HG03025 (cell line): Measurements from ENCODE around the gene RAB11FIP3.

Experiments used
- ATAC-seq: cut with Tn5 transposase; IDR thresholded peaks from one replicate; pipeline ENCODE4 v1.9.1; 2021; ENCODE audit warnings: mild to moderate bottlenecking, moderate library complexity; ENCODE audit not compliant: unreplicated experiment, low FRiP score

The RAB11FIP3 gene

DNA sequence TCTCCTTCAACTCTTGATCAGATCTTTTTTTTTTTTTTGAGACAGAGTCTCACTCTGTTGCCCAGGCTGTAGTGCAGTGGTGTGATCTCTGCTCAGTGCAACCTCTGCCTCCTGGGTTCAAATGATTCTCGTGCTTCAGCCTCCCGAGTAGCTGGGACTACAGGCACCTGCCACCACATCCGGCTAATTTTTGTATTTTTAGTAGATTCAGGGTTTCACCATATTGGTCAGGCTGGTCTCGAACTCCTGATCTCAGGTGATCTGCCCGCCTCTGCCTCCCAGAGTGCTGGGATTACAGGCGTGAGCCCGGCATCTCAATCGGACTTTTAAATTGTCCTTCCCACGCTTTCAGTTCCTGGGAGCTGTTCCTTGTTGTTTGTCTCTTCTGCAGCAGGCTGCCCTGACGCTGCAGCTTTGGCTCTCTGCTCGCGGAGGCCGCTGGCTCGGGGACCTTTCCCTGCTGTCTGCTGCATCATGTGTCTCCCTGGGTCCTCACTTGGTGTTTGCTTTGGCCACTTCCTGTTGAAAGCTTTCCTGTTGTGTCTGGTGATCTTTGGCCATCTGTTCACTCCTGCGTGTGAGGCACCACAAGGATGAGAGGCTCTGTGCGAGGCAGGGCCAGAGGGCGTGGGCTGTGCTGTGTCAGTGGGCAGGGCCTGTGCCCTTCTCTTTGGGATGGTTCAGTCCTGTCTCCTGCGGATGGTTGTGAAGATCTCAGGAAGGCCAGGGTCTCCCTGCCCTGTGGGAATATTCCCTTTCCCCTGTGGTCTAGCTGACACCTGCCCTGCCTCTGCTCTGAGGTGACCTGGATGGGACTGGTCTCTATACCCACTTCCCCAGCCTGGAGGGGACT lies 83.7 kb downstream of the RAB11FIP3 start:
- no peak for ATAC-seq

DNA sequence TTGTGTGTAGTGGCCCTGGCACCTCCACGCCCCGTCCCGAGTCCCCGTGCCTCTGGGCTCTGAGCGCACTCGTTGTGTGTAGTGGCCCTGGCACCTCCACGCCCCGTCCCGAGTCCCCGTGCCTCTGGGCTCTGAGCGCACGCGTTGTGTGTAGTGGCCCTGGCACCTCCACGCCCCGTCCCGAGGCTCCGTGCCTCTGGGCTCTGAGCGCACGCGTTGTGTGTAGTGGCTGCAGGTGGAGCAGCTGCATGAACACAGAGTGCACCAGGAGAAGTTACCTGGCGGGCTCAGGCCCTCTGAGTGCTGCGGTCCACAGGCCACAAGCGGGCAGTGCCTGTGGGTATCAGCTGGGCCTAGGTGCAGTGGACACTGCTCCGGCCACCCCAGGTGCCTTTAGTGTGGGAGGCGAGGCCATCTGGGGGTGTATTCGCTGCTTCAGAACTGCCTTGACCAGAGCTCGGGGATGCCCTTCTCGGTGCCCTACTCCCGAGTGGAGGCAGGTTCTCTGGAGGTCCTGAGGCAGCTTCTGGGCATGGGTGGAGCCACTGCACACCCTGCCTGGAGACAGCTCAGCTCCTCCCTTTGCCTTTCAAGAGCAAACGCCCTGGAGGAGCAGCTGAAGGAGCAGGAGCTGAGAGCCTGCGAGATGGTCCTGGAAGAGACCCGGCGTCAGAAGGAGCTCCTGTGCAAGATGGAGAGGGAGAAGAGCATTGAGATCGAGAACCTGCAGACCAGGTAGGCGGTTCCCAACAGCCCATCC lies 84.8 kb downstream of the RAB11FIP3 start:
- ATAC-seq, result no peak

DNA sequence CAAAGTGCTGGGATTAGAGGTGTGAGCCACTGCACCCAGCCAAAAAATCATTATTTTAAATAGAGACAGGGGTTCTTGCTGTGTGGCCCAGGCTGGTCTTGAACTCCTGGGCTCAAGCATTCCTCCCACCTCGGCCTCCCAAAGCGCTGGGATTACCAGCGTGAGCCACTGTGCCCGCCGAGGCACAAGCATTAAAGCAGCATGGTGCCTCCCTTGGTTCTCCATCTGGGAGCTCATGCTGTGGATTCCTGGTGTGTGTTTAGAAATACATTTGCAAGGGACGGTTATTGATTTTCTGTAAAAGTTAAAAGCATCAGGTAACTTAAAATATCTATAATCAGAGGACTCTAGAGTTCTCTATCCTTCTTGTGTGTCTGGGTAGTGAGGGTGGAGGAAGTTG lies 87.4 kb downstream of the RAB11FIP3 start:
- no peak for ATAC-seq

DNA sequence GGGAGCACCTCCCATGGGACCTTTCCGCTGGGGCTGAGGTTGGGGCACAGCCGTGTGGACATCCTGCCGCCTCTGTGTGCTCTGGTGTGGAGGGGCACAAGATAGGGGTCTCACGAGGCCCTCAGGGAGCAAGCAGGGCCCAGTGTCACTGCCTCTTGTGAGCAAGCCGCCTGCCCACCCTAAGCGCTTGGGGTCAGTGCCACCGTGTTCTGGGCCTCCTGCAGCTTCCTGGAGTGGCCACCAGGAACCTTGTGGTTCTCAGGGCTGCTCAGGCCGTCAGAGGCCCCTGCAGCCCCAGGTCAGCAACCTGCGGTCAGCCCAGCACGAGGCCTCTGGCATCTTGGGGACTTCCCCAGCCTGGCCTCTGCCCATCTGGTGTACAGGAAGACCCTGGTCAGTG lies 88.5 kb downstream of the RAB11FIP3 start:
- ATAC-seq, result no peak

DNA sequence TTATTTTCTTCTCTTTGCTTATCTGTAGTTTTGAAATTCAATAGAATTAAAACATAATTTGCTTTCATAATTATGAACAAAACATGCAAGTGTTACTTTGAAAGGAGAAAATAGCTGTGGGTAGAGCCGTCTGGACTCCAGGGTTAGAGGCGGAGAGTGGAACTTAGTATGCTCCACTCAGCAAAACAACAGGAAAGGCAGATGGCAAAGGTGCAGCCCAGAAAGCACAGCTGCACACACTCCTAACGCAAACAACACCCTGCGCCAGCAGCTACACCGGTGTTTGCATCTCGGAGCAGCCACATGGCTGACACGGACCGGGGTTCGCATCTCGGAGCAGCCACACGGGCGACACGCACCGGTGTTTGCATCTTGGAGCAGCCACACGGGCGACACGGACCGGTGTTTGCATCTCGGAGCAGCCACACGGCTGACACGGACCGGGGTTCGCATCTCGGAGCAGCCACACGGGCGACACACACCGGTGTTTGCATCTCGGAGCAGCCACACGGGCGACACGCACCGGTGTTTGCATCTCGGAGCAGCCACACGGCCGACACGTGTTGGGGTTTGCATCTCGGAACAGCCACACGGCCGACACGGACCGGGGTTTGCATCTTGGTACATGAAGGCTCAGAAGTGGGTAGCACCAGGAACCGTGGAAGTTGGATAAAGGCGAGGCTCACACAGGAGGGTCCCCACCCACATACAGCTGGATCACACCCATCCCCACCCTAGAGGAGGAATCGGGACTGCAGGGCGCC lies 89.9 kb downstream of the RAB11FIP3 start:
- no peak for ATAC-seq

DNA sequence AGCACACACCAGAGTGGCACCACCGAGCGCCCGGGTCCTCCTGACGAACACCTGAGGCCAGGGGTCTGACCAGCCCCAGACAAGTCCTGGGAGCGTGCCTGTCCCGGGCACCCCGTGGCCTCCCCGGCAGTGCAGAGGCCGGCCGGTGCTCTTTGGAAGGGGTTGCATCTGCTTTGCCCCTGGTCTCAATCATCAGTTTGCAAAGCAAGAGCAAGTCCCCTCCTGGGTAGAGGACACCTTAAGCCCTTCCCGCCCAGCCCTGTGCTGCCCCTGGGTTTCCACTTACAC lies 90.4 kb downstream of the RAB11FIP3 start:
- no peak for ATAC-seq

DNA sequence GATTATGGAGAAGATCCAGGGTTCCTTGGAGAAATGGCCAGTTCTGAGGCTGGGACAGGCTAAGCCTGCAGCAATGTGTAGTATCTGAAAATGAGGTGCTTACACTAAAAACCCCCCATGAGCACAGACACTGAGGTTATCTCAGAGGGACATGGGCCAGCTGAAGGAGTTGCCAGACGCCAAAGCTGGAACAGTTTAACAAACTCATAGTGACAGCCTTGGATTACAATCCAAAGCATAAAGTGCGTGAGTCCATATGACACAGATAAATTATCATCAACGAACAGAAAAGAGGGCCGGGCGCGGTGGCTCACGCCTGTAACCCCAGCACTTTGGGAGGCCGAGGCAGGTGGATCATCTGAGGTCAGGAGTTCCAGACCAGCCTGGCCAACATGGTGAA lies 90.9 kb downstream of the RAB11FIP3 start:
- ATAC-seq, result no peak

DNA sequence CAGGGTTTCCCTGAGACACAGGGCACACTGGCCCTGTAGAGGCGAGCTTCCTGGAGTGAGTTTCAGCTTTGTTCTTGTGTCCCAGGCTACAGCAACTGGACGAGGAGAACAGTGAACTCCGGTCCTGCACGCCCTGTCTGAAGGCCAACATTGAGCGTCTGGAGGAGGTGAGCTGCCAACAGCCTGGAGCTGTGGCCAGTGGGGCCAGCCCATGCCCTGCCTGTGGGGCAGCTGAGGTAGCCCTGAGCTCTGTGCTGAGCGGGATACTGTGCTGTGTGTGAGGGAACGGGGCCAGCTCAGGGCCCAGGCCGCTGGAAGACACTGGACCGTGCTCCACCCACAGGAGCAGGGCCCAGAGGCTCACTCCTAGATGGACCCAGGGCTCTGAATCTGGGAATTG lies 93.4 kb downstream of the RAB11FIP3 start:
- no peak for ATAC-seq

DNA sequence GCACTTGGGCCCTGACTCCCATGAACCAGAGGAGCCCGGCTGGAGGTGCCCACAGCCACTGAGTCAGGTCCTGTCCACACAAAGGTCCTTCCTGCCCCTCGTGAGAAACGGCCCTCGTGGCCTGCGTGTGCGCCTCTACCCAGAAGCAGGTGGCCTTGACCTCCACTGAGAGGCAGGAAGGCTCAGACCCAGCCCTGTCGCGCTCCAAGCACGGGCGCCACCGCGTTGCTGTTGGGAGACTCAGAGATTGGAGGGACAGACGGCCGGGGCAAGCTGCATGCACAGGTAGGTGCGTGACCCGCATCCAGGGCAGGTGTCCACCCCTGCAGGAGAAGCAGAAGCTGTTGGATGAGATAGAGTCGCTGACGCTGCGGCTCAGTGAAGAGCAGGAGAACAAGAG lies 94.0 kb downstream of the RAB11FIP3 start:
- no peak for ATAC-seq

DNA sequence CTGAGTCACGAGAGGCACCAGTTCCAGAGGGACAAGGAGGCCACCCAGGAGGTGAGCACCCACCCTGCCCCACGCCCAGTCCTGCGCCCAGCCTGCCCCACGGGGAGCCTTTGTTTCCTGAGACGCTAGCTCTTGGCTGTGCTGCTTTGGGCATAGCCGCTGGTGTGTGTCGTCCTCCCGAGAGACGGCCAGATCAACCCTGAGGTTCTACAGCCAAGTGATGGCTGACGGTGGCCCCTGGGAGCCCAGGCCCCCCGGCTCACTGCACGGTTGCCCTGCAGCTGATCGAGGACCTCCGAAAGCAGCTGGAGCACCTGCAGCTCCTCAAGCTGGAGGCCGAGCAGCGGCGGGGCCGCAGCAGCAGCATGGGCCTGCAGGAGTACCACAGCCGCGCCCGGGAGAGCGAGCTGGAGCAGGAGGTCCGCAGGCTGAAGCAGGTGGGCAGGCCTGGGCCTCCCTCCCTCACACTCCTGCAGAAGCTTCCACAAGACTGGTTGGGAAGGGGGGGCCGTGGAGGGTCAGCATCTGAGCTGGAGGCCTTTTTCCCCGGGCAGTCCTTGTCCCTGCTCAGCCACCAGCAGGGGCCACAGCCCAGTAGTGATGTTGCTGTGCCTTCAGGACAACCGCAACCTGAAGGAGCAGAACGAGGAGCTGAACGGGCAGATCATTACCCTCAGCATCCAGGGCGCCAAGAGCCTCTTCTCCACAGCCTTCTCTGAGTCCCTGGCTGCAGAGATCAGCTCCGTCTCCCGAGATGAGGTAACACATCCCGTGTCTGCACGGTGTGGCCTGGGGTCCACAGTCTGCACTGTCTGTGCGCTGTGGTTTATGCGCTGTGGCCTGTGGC lies 94.6 kb downstream of the RAB11FIP3 start:
- ATAC-seq, result no peak

DNA sequence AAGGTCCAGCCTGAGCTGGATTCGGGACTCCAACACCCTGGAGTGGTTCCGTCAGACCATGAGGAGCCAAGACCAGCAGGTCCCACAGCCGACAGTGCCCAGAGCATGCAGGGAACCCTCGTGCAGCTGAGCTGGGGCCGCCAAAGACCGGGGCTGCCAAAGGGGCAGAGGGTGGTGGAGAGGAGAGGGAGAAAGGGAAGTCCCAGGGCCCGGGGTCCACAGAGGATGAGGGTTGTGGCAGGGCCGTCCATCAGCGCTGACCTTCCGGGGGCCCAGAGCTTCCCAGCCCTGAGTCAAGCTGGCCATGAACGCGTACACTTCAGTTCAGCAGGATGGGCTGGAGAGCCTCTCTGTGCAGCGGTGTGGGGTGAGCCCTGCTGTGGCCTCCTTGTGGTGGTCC lies 95.4 kb downstream of the RAB11FIP3 start:
- ATAC-seq, result no peak

DNA sequence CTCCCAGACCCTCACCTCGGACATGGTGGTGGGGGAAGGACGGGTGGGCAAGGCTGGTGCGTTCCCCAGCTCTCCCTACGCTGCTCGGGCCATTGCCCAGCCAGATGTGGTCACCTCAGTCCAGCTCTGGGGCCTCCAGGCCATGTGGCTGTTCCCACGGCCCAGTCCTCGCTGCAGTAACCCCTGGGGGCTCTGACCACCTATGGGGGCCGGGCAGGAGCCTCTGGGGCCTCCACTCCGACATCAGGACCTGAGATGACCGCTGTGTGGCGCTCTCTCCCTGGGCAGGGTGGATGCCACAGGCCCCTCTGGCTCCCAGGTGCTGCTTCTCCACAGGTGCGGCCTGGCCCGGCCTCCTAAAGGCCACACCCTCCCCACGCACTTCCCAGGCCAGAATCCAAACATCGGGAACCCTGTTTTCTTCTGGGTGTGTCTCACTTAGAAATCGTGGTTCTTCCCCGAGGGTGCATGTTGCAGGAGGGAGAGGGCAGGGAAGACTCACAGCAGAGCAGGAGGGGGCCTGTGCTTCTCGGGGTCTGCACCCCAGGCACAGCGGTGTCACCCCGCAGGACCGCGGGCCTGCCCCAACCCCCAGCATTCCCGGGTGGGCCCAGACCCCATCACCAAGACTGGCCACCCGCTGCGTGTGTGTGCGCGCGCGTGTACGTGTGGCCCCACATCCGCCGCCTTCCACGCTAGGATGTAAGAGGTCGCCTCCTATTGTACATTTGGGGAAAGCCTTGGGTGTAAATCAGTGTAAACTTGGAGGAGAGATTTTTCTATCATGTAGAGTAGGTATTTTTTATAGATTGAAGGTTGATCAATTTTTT lies 96.1 kb downstream of the RAB11FIP3 start:
- ATAC-seq, result no peak

DNA sequence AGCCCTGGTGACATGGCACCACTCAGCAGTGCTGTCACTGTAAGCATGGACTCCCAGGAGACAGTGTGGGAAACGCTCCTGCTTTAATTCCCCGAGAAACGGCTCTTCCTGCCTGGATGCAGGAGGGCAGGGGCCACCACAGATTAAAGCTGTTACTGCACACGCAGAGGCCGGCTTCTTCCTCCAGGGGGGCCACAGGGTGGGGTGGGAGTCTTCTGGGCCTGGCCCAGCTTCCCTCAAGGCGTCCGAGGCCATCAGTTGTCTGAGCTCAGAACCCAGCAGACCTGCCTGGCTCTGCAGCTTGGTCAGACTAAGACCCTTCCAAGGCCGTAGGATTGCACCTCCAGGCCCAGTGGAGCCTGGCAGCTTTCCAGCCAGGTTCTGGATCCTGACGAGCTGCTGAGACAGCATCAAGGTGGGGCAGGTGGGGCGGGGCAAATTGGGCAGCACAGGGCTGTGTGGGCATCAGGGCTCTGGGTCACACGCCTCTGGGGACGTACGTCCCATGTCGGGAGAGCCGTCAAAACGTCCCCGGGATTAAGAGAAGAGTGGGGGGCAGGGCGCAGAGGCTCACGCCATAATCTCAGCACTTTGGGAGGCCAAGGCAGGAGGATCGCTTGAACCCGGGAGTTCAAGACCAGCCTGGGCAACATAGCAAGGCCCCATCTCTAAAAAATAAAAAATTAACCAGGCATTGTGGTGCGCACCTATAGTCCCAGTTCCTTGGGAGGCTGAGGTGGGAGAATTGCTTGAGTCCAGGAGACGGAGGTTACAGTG lies 97.1 kb downstream of the RAB11FIP3 start:
- no peak for ATAC-seq

DNA sequence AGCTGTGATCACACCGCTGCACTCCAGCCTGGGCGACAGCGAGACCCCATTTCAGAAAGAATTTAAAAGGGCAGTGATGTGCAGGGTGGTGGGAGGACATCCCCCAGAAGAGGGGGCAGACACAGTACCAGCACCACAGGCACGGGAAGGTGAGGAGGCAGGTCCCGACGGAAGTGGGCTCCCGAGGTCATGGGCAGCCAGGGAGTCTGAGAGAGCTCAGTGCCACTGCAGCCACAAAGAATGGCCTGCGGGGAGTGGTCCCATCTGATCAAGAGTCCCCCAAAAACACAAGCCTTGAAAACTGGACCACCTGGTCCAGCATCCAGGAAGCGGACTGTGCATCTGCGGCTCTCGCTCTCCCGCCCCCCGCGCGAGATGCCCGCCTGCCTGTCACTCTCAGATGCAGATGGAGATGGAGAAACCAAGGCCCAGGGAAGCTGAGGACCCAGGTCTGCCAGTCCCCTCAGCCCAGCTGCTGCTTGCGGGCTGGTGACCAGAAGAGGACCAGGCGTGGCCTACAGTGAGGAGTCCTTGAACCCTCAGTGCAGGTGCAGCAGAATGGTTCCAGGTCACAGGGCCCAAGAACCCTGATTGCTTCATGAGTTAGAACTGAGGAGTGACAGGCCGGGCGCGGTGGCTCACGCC lies 97.8 kb downstream of the RAB11FIP3 start:
- ATAC-seq, result no peak

DNA sequence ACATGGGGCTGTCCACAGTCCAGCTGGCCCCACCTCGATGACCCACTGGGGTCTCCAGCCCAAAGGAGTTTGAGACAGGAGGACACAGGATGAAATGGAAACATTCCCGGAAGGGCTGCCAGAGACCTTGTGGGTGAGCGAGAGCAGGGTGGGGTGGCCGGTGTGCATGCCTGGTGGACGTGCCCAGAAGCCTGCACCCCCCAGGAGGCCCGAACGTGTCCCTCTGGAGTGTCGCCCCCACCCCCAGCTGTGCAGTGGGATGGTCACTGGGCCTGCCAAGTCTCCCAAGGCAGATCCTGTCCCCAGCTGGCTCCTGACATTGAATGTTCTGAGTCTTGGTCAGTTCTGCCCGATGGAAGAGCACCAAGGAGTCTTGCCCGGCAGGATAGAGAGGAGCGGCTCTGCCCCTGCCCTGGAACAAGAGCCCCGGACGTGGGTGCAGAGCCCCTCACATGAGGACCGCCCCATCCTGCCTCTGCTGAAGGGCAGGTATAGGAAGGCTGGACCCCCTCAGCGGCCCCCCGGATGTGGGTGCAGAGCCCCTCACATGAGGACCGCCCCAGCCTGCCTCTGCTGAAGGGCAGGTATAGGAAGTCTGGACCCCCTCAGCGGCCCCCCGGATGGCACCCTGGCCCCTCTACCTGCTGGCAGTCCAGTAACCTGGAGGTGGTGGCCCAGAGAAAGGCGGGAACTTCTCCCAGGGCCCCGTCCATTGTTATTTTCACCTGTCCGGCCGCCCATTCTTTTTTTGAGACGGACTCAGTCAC lies 99.0 kb downstream of the RAB11FIP3 start:
- ATAC-seq, result no peak

DNA sequence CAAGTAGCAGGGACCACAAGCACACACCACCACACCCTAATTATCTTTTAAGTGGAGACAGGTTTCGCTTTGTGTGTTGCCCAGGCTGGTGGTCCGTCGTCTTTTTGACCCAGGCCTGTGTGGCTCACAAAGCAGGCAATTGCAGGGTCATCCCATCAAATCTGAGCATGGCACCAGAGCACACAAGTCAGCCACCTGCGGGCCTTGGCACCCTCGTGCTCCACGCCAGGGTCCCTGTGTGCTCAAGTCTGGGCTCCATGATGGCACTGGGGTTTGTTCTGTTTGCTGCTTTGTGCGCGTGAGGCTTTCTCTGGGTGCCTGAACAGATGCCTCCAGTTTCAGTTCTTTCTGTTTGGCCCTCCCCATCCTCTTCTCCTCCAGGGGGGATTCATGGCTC lies 99.7 kb downstream of the RAB11FIP3 start:
- ATAC-seq, result no peak

DNA sequence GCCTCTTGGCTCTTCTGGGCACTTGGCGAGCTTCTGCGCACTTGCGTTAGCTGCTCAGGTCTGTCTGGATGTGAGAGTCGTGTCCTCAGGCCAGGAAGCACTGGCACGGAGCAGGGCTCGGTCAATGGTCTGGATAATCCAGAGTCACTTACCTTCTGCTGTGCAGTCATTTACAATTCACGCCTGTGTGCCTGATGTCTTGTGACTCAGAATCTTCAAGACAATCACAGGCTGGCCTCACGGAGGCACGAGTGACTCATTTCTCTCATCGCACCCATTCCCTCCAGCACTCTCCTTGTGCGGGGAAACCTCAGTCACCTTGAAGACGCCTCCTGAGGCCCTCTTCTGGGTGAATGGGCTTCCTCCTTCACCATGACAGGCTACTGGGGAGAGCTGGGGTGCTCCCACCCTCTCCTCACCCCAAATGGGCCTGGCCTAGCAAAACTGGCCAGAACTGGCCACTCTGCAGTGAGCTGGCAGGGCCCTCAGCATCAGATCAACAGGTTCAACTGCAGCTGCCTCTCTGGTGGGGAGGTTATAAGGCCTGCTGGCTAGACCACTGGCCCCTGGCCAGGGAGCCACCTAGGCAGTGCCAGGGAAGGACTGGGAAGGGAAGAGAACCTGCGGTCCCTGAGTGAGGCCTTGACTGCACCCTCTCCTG lies 100.2 kb downstream of the RAB11FIP3 start:
- ATAC-seq, result no peak
